ENCODE data around the gene CCR9. TPM values are rescaled to one million over a fixed set of nuclear protein-coding genes. Genes with fewer than 3 reads are reported as not detected.

Gene CCR9
- total and polyA plus RNA-seq, 2 experiments from 2014 or later: not detected

- H3K4me1 Mint-ChIP-seq: peaks cover 14% of the 10 kb centered on the region
- H3F3A ChIP-seq (replicated peaks; ENCODE audit: low read depth): no peaks in the 10 kb centered on the region
- H3K27me3 ChIP-seq (ENCODE audit: insufficient read depth): no peaks in the 10 kb centered on the region
- H3K27me3 Mint-ChIP-seq (ENCODE audit: insufficient read depth, low read depth, poor library complexity): peaks cover 4% of the 10 kb centered on the region
- 0 out of 2 replicates have a peak, but pooled peaks cover 3% of the 10 kb centered on the region for H3K9me2 ChIP-seq (ENCODE audit: insufficient read depth)
- ATAC-seq: no peak
- no peak overlapping the region for H2AFZ ChIP-seq
- no peak overlapping the region for H3K4me3 ChIP-seq
- no peaks in the 10 kb centered on the region for H3K79me2 ChIP-seq (replicated peaks; ENCODE audit: insufficient read depth)
- no peak overlapping the region for H3K27ac Mint-ChIP-seq
- no peaks in the 10 kb centered on the region for H3K36me3 ChIP-seq (ENCODE audit: insufficient read depth)
- no peaks in the 10 kb centered on the region for H3K36me3 Mint-ChIP-seq (ENCODE audit: low read depth)
- H3K4me2 ChIP-seq: no peak overlapping the region
- DNase-seq (ENCODE audit: low spot score): no peak
- H3K9me3 Mint-ChIP-seq: no peaks in the 10 kb centered on the region
- no peak overlapping the region for H3K4me3 Mint-ChIP-seq
- H4K20me1 ChIP-seq (replicated peaks; ENCODE audit: insufficient read depth): no peaks in the 10 kb centered on the region
- H3K27ac ChIP-seq (ENCODE audit: low read depth): no peak overlapping the region
- H3K4me1 ChIP-seq (ENCODE audit: insufficient read depth): peaks cover 8% of the 10 kb centered on the region
- TF ChIP-seq POLR2AphosphoS5 (IDR thresholded peaks at IDR 0.05; ENCODE audit: low read depth): no peak
- no peak for TF ChIP-seq NANOG (IDR thresholded peaks at IDR 0.05; ENCODE audit: borderline replicate concordance)
- no peak for TF ChIP-seq JUNB (IDR thresholded peaks at IDR 0.05; ENCODE audit: unreplicated experiment)
- TF ChIP-seq ETS1 (IDR thresholded peaks at IDR 0.05): no peak
- no peak for TF ChIP-seq EZH2 (IDR thresholded peaks at IDR 0.05; ENCODE audit: low read depth, unreplicated experiment)
- no peak for TF ChIP-seq EZH2phosphoT487 (IDR thresholded peaks at IDR 0.05; ENCODE audit: unreplicated experiment)
- no peak for TF ChIP-seq CREB1 (CRISPR knock-in tag; IDR thresholded peaks at IDR 0.05; ENCODE audit: low read depth)
- TF ChIP-seq ZNF114 (CRISPR knock-in tag; IDR thresholded peaks at IDR 0.05): no peak
- no peak for TF ChIP-seq ZNF462 (CRISPR knock-in tag; IDR thresholded peaks at IDR 0.05)
- TF ChIP-seq CTCF (conservative IDR thresholded peaks at IDR 0.05; ENCODE audit: low read depth in 2 of 2): no peak
- no peak for TF ChIP-seq STAT1 (IDR thresholded peaks at IDR 0.05; ENCODE audit: unreplicated experiment)
- TF ChIP-seq ZNF331 (CRISPR knock-in tag; IDR thresholded peaks at IDR 0.05; ENCODE audit: low read depth): no peak
- TF ChIP-seq REST (IDR thresholded peaks at IDR 0.05; ENCODE audit: unreplicated experiment): no peak
Observed at GRCh38 chr3:45869638-45870037, 16.7 kb upstream of the CCR9 start.

Data from GM23338 (cell line).